ENCODE measurements around the gene PPFIA4.

The PPFIA4 gene

DNA sequence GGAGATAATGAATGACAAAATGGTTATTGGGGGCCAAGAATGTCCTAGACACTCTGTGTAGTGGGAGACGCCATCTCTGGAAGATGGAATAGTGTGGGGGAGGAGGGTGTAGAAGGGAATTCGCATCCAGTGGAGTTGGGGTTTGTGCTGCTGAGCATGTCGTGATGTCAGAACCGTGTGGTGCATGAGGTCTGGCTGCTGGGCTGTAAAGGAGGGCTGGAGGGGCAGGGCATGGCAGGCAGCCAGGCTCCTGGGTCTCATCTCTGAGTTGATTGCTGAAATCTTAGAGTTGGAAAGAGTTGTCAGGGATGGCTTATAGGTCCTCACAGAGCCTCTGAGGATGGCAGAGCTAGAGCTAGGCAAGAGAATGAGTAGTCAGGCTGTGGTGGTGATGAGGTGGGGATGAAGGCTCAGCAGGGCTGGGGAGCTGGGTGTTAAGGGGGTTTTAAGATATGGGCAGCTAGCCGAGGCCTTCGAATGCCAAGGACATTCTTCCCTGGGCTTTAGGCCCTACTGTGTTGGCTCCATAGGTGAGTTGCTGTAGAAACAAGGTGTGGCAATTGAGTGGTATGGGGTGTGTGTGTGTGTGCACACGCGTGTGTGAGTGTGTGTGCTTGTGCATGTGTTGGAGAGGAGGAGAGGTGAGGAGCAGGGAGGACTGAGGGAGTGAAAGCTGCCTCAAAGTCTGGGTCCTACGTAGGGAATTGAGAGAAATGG lies 1.9 kb downstream of the PPFIA4 start:
- ChIA-PET CTCF (interaction anchor here (1.2 to 3.3 kb wide), 3 partner anchors 11 to 241 kb away, joined by 3 to 25 read pairs (median 10); no protein-coding TSS in a partner anchor), POLR2A (interaction anchor here (1.0 to 1.3 kb wide), 2 partner anchors 9 to 21 kb away, joined by 3 to 6 read pairs; partner anchors contain the start of gene TMEM183A)
- TF ChIP-seq ZNF384 (IDR thresholded peaks at IDR 0.05): no peak
- TF ChIP-seq SP1 (IDR thresholded peaks at IDR 0.05): no peak
- TF ChIP-seq TARDBP (IDR thresholded peaks at IDR 0.05): no peak
- no peak for TF ChIP-seq BHLHE40 (IDR thresholded peaks at IDR 0.05; ENCODE audit: borderline replicate concordance)
- TF ChIP-seq ELF4 (IDR thresholded peaks at IDR 0.05): no peak
- no peak for TF ChIP-seq LEF1 (IDR thresholded peaks at IDR 0.05; ENCODE audit: borderline replicate concordance)
- no peak for TF ChIP-seq ARNT (IDR thresholded peaks at IDR 0.05)
- no peak for TF ChIP-seq CTBP1 (IDR thresholded peaks at IDR 0.05; ENCODE audit: borderline replicate concordance)
- no peak for DNase-seq (ENCODE audit: extremely low spot score)

DNA sequence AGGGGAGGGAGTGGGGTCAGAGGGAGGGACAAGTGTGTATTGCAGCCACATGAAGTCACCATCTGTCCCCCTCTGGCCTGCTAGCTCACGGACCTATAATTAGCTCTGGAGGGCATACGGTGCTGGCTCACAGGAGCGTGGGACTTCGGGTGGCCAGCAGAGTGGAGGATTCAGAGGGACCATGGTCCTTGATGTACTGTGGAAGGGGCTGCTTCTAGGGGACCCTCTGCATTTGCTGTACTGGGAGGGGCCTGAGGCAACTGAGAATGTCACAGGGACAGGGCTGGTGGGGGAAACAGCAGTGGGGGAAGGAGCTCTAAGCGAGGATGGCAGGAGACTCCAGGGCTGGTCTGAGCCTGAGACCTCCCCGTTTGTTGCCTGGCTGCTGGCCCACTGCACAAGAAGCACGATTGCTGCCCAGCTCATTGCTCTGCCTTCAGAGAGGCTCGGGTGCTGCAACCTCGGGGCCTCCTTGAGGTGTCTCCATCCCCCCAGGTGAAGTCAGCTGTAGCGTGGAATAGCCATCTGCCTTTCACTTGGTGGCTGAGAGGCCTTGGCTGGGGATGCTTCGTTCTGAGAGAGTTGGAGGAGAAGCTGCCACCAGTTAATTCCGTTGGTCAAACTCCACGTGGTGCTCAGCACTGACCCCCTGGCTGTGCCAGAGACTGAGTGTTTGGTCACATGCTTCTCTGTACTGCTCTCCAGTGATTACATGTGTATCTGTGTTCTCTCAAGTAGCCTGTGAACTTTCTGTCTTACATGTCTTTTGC lies 2.7 kb downstream of the PPFIA4 start:
- DNase-seq (ENCODE audit: extremely low spot score): no peak
- TF ChIP-seq ELF4 (IDR thresholded peaks at IDR 0.05): no peak
- no peak for TF ChIP-seq BHLHE40 (IDR thresholded peaks at IDR 0.05; ENCODE audit: borderline replicate concordance)
- TF ChIP-seq TARDBP (IDR thresholded peaks at IDR 0.05): no peak
- CTCF ChIA-PET: interaction anchor here (0.7 to 3.3 kb wide), 4 partner anchors 11 to 240 kb away, joined by 3 to 25 read pairs (median 6); no protein-coding TSS in a partner anchor
- POLR2A ChIA-PET: interaction anchor here (1.4 kb wide), 1 partner anchor 11 kb away, joined by 5 read pairs; no protein-coding TSS in a partner anchor

DNA sequence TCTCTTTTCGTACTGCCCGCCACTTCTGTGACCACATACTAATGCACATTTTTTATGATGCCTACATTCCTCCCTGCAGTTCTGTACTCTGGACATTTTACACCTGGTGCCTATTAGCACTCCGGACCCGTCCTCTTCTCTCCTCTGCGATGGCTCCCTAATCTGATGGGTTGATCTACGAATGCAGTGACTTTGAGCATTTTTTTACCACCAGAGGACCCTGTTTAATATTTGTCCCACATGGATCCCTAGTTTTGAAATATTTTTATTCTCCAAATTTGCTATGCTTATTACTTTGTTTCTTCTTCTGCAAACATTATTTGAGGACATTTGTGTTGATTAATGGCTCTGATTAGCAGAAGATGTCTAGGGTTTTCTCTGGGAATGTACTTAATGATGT lies 5.2 kb downstream of the PPFIA4 start:
- CTCF ChIA-PET: interaction anchor here (1.0 to 2.9 kb wide), 4 partner anchors 8 to 236 kb away, joined by 3 to 13 read pairs (median 6); no protein-coding TSS in a partner anchor
- POLR2A ChIA-PET: no interaction called here
- peak; percentile 40 for DNase-seq (ENCODE audit: extremely low spot score)
- TF ChIP-seq, protein P1, sequence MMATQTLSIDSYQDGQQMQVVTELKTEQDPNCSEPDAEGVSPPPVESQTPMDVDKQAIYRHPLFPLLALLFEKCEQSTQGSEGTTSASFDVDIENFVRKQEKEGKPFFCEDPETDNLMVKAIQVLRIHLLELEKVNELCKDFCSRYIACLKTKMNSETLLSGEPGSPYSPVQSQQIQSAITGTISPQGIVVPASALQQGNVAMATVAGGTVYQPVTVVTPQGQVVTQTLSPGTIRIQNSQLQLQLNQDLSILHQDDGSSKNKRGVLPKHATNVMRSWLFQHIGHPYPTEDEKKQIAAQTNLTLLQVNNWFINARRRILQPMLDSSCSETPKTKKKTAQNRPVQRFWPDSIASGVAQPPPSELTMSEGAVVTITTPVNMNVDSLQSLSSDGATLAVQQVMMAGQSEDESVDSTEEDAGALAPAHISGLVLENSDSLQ (IDR thresholded peaks at IDR 0.05): no peak
- TF ChIP-seq FOXA1 (IDR thresholded peaks at IDR 0.05): no peak
- no peak for TF ChIP-seq NFRKB (IDR thresholded peaks at IDR 0.05)
- no peak for TF ChIP-seq BHLHE40 (IDR thresholded peaks at IDR 0.05; ENCODE audit: borderline replicate concordance)
- no peak for TF ChIP-seq HDGF (IDR thresholded peaks at IDR 0.05; ENCODE audit: borderline replicate concordance)
- TF ChIP-seq CTBP1 (IDR thresholded peaks at IDR 0.05; ENCODE audit: borderline replicate concordance): no peak
- TF ChIP-seq FOXM1 (IDR thresholded peaks at IDR 0.05; ENCODE audit: borderline replicate concordance): no peak
- no peak for TF ChIP-seq FOXK2 (IDR thresholded peaks at IDR 0.05)
- no peak for TF ChIP-seq L3MBTL2 (conservative IDR thresholded peaks at IDR 0.05)
- no peak for TF ChIP-seq TARDBP (IDR thresholded peaks at IDR 0.05)
- no peak for TF ChIP-seq LEF1 (IDR thresholded peaks at IDR 0.05; ENCODE audit: borderline replicate concordance)
- no peak for TF ChIP-seq SP1 (IDR thresholded peaks at IDR 0.05)
- no peak for TF ChIP-seq ARNT (IDR thresholded peaks at IDR 0.05)
- TF ChIP-seq ZNF384 (IDR thresholded peaks at IDR 0.05): no peak
- TF ChIP-seq SUZ12 (IDR thresholded peaks at IDR 0.05): no peak
- TF ChIP-seq ELF4 (IDR thresholded peaks at IDR 0.05): no peak

DNA sequence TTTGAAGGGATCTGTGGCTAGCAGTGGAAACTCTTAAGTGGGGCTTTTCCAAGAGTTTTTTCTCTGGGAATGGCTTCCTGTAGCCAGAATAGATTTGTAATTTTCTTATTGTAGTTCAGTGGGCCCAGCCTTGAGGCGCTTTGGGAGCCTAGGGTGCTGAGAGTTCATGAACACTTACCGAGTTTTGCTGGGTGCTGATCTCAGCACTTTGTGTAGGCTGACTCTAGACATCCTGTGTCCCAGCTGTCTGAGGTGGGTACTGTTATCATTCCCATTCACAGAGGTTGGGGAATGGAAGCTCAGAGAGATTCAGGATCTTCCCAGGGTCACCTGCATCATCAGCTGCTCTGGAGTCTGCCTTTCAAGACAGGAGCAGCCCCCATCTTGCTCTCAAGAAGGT lies 7.0 kb downstream of the PPFIA4 start:
- DNase-seq (ENCODE audit: extremely low spot score): peak; percentile 3
- POLR2A ChIA-PET: no interaction called here
- TF ChIP-seq ZNF384 (IDR thresholded peaks at IDR 0.05) (no peak), LEF1 (IDR thresholded peaks at IDR 0.05; ENCODE audit: borderline replicate concordance) (no peak), NFRKB (IDR thresholded peaks at IDR 0.05) (no peak), ARNT (IDR thresholded peaks at IDR 0.05) (no peak), FOXA1 (IDR thresholded peaks at IDR 0.05) (no peak), CTBP1 (IDR thresholded peaks at IDR 0.05; ENCODE audit: borderline replicate concordance) (no peak), FOXK2 (IDR thresholded peaks at IDR 0.05) (no peak), BHLHE40 (IDR thresholded peaks at IDR 0.05; ENCODE audit: borderline replicate concordance) (no peak), TARDBP (IDR thresholded peaks at IDR 0.05) (no peak), SP1 (IDR thresholded peaks at IDR 0.05) (no peak), ELF4 (IDR thresholded peaks at IDR 0.05) (no peak), L3MBTL2 (conservative IDR thresholded peaks at IDR 0.05) (no peak), HDGF (IDR thresholded peaks at IDR 0.05; ENCODE audit: borderline replicate concordance) (no peak), SUZ12 (IDR thresholded peaks at IDR 0.05) (no peak)
- TF ChIP-seq, protein P1 (IDR thresholded peaks at IDR 0.05): no peak
- CTCF ChIA-PET: interaction anchor here (2.3 kb wide), 1 partner anchor 234 kb away, joined by 13 read pairs; no protein-coding TSS in a partner anchor

DNA sequence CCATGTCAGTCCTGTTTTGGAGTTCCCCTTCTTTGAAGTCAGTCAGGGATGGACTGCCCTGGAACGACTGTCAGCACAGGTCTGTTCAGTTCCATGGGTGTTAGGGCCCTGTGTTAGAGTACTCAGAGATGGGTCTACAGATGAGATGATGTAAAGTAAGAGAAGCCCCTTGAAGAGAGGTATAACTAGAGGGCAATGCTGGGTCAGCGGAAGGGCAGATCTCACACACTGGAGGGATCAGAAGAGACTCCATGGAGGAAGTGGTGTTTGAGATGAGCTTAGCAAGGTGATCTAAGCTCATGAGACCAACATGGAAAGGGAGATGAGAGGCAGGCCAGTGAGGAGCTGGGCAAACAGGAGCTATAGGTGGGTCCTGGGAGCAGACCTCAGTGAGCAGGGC lies 7.6 kb downstream of the PPFIA4 start:
- DNase-seq (ENCODE audit: extremely low spot score): no peak
- TF ChIP-seq TARDBP (IDR thresholded peaks at IDR 0.05) (no peak), FOXK2 (IDR thresholded peaks at IDR 0.05) (no peak), SP1 (IDR thresholded peaks at IDR 0.05) (no peak), ARNT (IDR thresholded peaks at IDR 0.05) (no peak), ZNF384 (IDR thresholded peaks at IDR 0.05) (no peak), LEF1 (IDR thresholded peaks at IDR 0.05; ENCODE audit: borderline replicate concordance) (no peak), FOXA1 (IDR thresholded peaks at IDR 0.05) (no peak), FOXM1 (IDR thresholded peaks at IDR 0.05; ENCODE audit: borderline replicate concordance) (no peak), NFRKB (IDR thresholded peaks at IDR 0.05) (no peak)
- TF ChIP-seq, protein P1 (IDR thresholded peaks at IDR 0.05): no peak
- ChIA-PET POLR2A (interaction anchor here (1.3 kb wide), 1 partner anchor 8 kb away, joined by 4 read pairs; the partner anchor contains the start of gene PPFIA4), CTCF (interaction anchor here (1.0 to 2.3 kb wide), 2 partner anchors 234 to 235 kb away, joined by 4 to 13 read pairs; no protein-coding TSS in a partner anchor)
